CD14-positive monocyte (primary cell): ENCODE results near the gene FAXC. TPM values are rescaled to one million over a fixed set of nuclear protein-coding genes. Genes with fewer than 3 reads are reported as not detected.
A peak's percentile ranks its signal among the peaks of the same experiment; 100 is the strongest.

Experiments
- DNase-seq, 3 donors: peaks; one replicate each; pipeline ENCODE4 v3.0.0-alpha.2; 2011 to 2022
- H2AFZ ChIP-seq: 2 replicates; pipeline ENCODE4 v1.6.0; 2012; ENCODE audit warnings: mild to moderate bottlenecking, low read depth, low read length, inconsistent platforms; ENCODE audit not compliant: insufficient read depth, poor library complexity, severe bottlenecking
- H3K27ac ChIP-seq, 2 donors: 1 replicate in 1 of 2; 2 replicates in 1 of 2; pipeline ENCODE4 v1.5.1; 2012 to 2013; ENCODE audit warnings: low read length in 2 of 2, control low read depth in 1 of 2, inconsistent platforms in 1 of 2, low read depth in 1 of 2, mild to moderate bottlenecking in 1 of 2
- H3K27me3 ChIP-seq, 2 donors: one replicate each; pipeline versions ENCODE4 v1.6.0 to v1.6.1; 2011 to 2013; ENCODE audit warnings: low read length in 2 of 2; ENCODE audit not compliant: control insufficient read depth in 2 of 2, insufficient read depth in 2 of 2
- H3K36me3 ChIP-seq, 2 donors: replicated peaks in 1 of 2; 1 replicate in 1 of 2; 2 replicates in 1 of 2; pipeline versions ENCODE4 v1.5.1 to v1.6.1; 2012 to 2013; ENCODE audit warnings: low read length in 2 of 2, control low read depth in 1 of 2, inconsistent platforms in 1 of 2, mild to moderate bottlenecking in 1 of 2; ENCODE audit not compliant: insufficient read depth in 2 of 2, control insufficient read depth in 1 of 2
- H3K4me1 ChIP-seq, 2 donors: 1 replicate in 1 of 2; 2 replicates in 1 of 2; pipeline versions ENCODE4 v1.5.1 to v1.6.1; 2012 to 2013; ENCODE audit warnings: low read length in 2 of 2, control low read depth in 1 of 2, inconsistent platforms in 1 of 2, mild to moderate bottlenecking in 1 of 2, moderate library complexity in 1 of 2; ENCODE audit not compliant: insufficient read depth in 2 of 2, control insufficient read depth in 1 of 2
- H3K4me2 ChIP-seq: replicated peaks from 2 replicates; pipeline ENCODE3; 2012; ENCODE audit warnings: low read length, moderate library complexity, mild to moderate bottlenecking; ENCODE audit not compliant: poor library complexity, severe bottlenecking; ENCODE audit errors: extremely low read depth
- H3K4me3 ChIP-seq, 3 experiments: fragments of 200-600 bp in 1 of 3; sonication (generic) in 1 of 3; replicated peaks in 1 of 3; 1 replicate in 2 of 3; 2 replicates in 1 of 3; pipeline ENCODE4 v1.5.1; 2011 to 2013; ENCODE audit warnings: low read length in 3 of 3, mild to moderate bottlenecking in 3 of 3, control low read depth in 2 of 3, low read depth in 2 of 3, inconsistent platforms in 1 of 3, moderate library complexity in 1 of 3
- H3K79me2 ChIP-seq: 2 replicates; pipeline ENCODE4 v1.6.0; 2012; ENCODE audit warnings: mild to moderate bottlenecking, control low read depth, inconsistent platforms, low read length, moderate library complexity; ENCODE audit not compliant: insufficient read depth
- H3K9ac ChIP-seq: 2 replicates; pipeline ENCODE4 v1.6.0; 2017; ENCODE audit warnings: low read length, mild to moderate bottlenecking; ENCODE audit not compliant: insufficient read depth, poor library complexity, severe bottlenecking
- H3K9me3 ChIP-seq, 2 donors: replicated peaks in 1 of 2; 1 replicate in 1 of 2; 2 replicates in 1 of 2; pipeline versions ENCODE4 v1.5.1 to v1.6.1; 2012 to 2013; ENCODE audit warnings: low read length in 2 of 2, control low read depth in 1 of 2; ENCODE audit not compliant: control insufficient read depth in 1 of 2, insufficient read depth in 1 of 2
- H4K20me1 ChIP-seq: 2 replicates; pipeline ENCODE4 v1.6.0; 2012; ENCODE audit warnings: mild to moderate bottlenecking, low read length, control low read depth, moderate library complexity; ENCODE audit not compliant: insufficient read depth
- H3K27ac Mint-ChIP-seq, 7 donors: one replicate each; pipeline ENCODE4 v1.8.0; 2020; ENCODE audit warnings: mild to moderate bottlenecking in 7 of 7, mixed read lengths in 7 of 7, moderate library complexity in 6 of 7, inconsistent platforms in 2 of 7
- H3K27me3 Mint-ChIP-seq, 3 donors: one replicate each; pipeline ENCODE4 v1.8.0; 2021 to 2022; ENCODE audit warnings: low read depth in 3 of 3, mild to moderate bottlenecking in 3 of 3, mixed read lengths in 3 of 3, moderate library complexity in 3 of 3, inconsistent platforms in 1 of 3
- H3K36me3 Mint-ChIP-seq, 2 donors: one replicate each; pipeline ENCODE4 v1.8.0; 2020; ENCODE audit warnings: mixed read lengths in 2 of 2, inconsistent platforms in 1 of 2, mild to moderate bottlenecking in 1 of 2
- H3K4me1 Mint-ChIP-seq: one replicate; pipeline ENCODE4 v1.8.0; 2020; ENCODE audit warnings: mild to moderate bottlenecking, mixed read lengths
- H3K4me3 Mint-ChIP-seq, 2 donors: one replicate each; pipeline ENCODE4 v1.8.0; 2020; ENCODE audit warnings: mild to moderate bottlenecking in 2 of 2, mixed read lengths in 2 of 2, moderate library complexity in 1 of 2
- H3K9me3 Mint-ChIP-seq, 7 donors: one replicate each; pipeline ENCODE4 v1.8.0; 2020 to 2022; ENCODE audit warnings: mixed read lengths in 7 of 7, mild to moderate bottlenecking in 6 of 7, moderate library complexity in 6 of 7, inconsistent platforms in 2 of 7
- CTCF ChIP-seq: fragments of 200-600 bp; IDR thresholded peaks from one replicate; pipeline ENCODE4 v1.8.0; 2022; ENCODE audit warnings: antibody characterized with exemption, mild to moderate bottlenecking
- WGBS: methylation state at CpG from one replicate; pipeline ENCODE4 v1.1.5; 2013; ENCODE audit warnings: missing lambda C conversion rate; ENCODE audit not compliant: insufficient coverage; 5-methylcytosine and 5-hydroxymethylcytosine counted together
- intact Hi-C, 2 donors: fragments of 100-400 bp; cut with micrococcal nuclease; formaldehyde crosslinking; loops; one replicate each; pipeline versions ENCODE4 v1.15.0 to v1.15.1; 2023
- polyA plus RNA-seq, 3 donors: library from polyadenylated mRNA; depleted of rRNA in 1 of 3; unstranded in 2 of 3; stranded (reverse) in 1 of 3; fragments of 300-500 nt in 2 of 3; fragments of >200 nt in 1 of 3; fragmentation: Illumina TruSeq in 2 of 3; gene quantifications; 1 replicate in 2 of 3; 2 replicates in 1 of 3; pipeline ENCODE4 v1.2.3, GENCODE V29; 2012 to 2021

Gene FAXC
- polyA plus RNA-seq, 3 donors: not detected

- no peaks in the 10 kb centered on the region for H3K36me3 ChIP-seq
- no peak for TF ChIP-seq CTCF
- peaks cover 39 to 55% of the 10 kb centered on the region in 2 donors for H3K27me3 ChIP-seq
- no peak overlapping the region for H3K27ac Mint-ChIP-seq
- H2AFZ ChIP-seq: no peak overlapping the region
- H3K79me2 ChIP-seq: no peaks in the 10 kb centered on the region
- intact Hi-C loops: no loop called here
- no peak overlapping the region for H3K4me2 ChIP-seq
- no peaks in the 10 kb centered on the region for H3K36me3 Mint-ChIP-seq
- H4K20me1 ChIP-seq: no peaks in the 10 kb centered on the region
- DNase-seq: no peak
- peaks cover 0 to 7% (median 0%) of the 10 kb centered on the region in 7 donors for H3K9me3 Mint-ChIP-seq
- 97% methylated on average over 10 of the region's 10 CpGs for WGBS
- H3K27ac ChIP-seq: no peak overlapping the region
- H3K4me1 ChIP-seq: peaks cover 0 to 5% of the 10 kb centered on the region in 2 donors
- peaks cover 7% of the 10 kb centered on the region for H3K4me1 Mint-ChIP-seq
- H3K27me3 Mint-ChIP-seq: peaks cover 43 to 67% (median 61%) of the 10 kb centered on the region in 3 donors
- H3K9me3 ChIP-seq: peaks cover 0 to 10% of the 10 kb centered on the region in 2 donors
- no peak overlapping the region for H3K4me3 ChIP-seq
- peak overlapping the region in 1 of 2 donors; percentile 57 for H3K4me3 Mint-ChIP-seq
- no peak overlapping the region for H3K9ac ChIP-seq
Observed at GRCh38 chr6:99346595-99346994, 2.9 kb downstream of the FAXC start.

- TF ChIP-seq CTCF: no peak
- H3K36me3 ChIP-seq: no peaks in the 10 kb centered on the region
- H3K79me2 ChIP-seq: no peaks in the 10 kb centered on the region
- peaks cover 0 to 10% of the 10 kb centered on the region in 2 donors for H3K9me3 ChIP-seq
- H3K4me1 Mint-ChIP-seq: peaks cover 5% of the 10 kb centered on the region
- no peak overlapping the region for H2AFZ ChIP-seq
- H3K36me3 Mint-ChIP-seq: no peaks in the 10 kb centered on the region
- no peak overlapping the region for H3K27ac Mint-ChIP-seq
- H3K4me2 ChIP-seq: no peak overlapping the region
- no peak overlapping the region for H3K27ac ChIP-seq
- intact Hi-C loops: no loop called here
- H3K9me3 Mint-ChIP-seq: peaks cover 0 to 5% (median 0%) of the 10 kb centered on the region in 7 donors
- H4K20me1 ChIP-seq: no peaks in the 10 kb centered on the region
- no peak overlapping the region for H3K9ac ChIP-seq
- H3K4me1 ChIP-seq: peaks cover 0 to 5% of the 10 kb centered on the region in 2 donors
- peaks cover 29 to 53% (median 49%) of the 10 kb centered on the region in 3 donors for H3K27me3 Mint-ChIP-seq
- 100% methylated on average over 2 of the region's 4 CpGs for WGBS
- no peak overlapping the region for H3K4me3 Mint-ChIP-seq
- peaks cover 24 to 40% of the 10 kb centered on the region in 2 donors for H3K27me3 ChIP-seq
- no peak for DNase-seq
- H3K4me3 ChIP-seq: no peak overlapping the region
Observed at GRCh38 chr6:99345164-99345563, 4.3 kb downstream of the FAXC start.
